IgD-negative memory B cell (primary cell): ENCODE measurements around the gene PDK4. TPM values are rescaled to one million over a fixed set of nuclear protein-coding genes. Genes with fewer than 3 reads are reported as not detected.

Experiments used
- H3K27ac Mint-ChIP-seq, 3 donors: one replicate each; pipeline ENCODE4 v1.8.0; 2020 to 2022; ENCODE audit warnings: mild to moderate bottlenecking in 3 of 3, mixed read lengths in 3 of 3, moderate library complexity in 1 of 3
- H3K27me3 Mint-ChIP-seq: one replicate; pipeline ENCODE4 v1.8.0; 2021; ENCODE audit warnings: mixed read lengths
- H3K36me3 Mint-ChIP-seq: one replicate; pipeline ENCODE4 v1.8.0; 2020; ENCODE audit warnings: mild to moderate bottlenecking, mixed read lengths
- H3K4me1 Mint-ChIP-seq, 3 donors: one replicate each; pipeline ENCODE4 v1.8.0; 2020 to 2022; ENCODE audit warnings: mixed read lengths in 3 of 3, mild to moderate bottlenecking in 1 of 3
- H3K4me3 Mint-ChIP-seq, 4 donors: one replicate each; pipeline ENCODE4 v1.8.0; 2020 to 2022; ENCODE audit warnings: mild to moderate bottlenecking in 4 of 4, mixed read lengths in 4 of 4, moderate library complexity in 3 of 4
- H3K9me3 Mint-ChIP-seq, 3 donors: one replicate each; pipeline ENCODE4 v1.8.0; 2020 to 2021; ENCODE audit warnings: mixed read lengths in 3 of 3, mild to moderate bottlenecking in 1 of 3
- polyA plus RNA-seq: library from polyadenylated mRNA; unstranded; fragments of 300-500 nt; fragmentation: Illumina TruSeq; gene quantifications from one replicate; pipeline ENCODE4 v1.2.3, GENCODE V29; 2021

The PDK4 gene
- polyA plus RNA-seq, 1 donor from 2014 or later: not detected

DNA sequence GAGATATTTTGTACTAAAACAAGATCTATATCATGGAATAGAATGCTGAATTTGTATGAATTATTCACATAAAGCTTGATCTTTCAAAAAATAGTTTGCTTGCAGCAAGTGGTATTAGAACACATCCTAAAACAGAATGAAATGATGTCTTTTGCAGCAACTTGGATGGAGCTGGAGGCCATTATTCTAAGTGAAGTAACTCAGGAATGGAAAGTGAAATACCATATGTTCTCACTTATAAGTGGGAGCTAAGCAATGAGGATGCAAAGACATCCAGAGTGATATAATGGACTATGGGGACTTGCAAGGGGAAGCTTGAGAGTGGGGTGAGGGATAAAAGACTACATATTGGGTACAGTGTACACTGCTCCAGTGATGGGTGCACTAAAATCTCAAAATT is 56.9 kb downstream of the PDK4 start:
- Mint-ChIP-seq H3K27me3 (no peaks in the 10 kb centered on the region), H3K36me3 (peaks cover 1% of the 10 kb centered on the region), H3K4me1 (no peaks in the 10 kb centered on the region), H3K27ac (no peak overlapping the region), H3K9me3 (no peaks in the 10 kb centered on the region), H3K4me3 (no peak overlapping the region)

DNA sequence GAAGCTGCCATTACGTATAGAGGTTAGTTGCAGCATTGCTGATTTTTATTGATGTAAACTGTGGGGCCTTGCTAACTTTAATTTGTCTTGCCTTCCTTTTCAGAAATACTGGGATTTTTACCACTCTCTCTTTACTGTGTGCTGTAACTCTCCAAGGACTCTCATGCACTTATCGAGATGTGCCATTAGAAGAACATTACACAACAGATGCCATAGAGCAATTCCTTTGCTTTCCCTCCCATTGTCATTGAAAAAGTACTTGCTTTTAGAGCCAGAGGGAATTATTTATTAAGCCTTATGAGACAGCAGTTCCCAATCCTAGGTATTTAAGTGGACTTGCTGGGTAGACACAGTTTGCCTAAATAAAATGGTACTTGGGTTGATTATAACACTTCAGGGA is 58.8 kb downstream of the PDK4 start:
- no peaks in the 10 kb centered on the region for H3K4me1 Mint-ChIP-seq
- H3K4me3 Mint-ChIP-seq: no peak overlapping the region
- no peak overlapping the region for H3K27ac Mint-ChIP-seq
- H3K9me3 Mint-ChIP-seq: peaks cover 0 to 2% (median 0%) of the 10 kb centered on the region in 3 donors
- H3K36me3 Mint-ChIP-seq: peaks cover 1% of the 10 kb centered on the region
- H3K27me3 Mint-ChIP-seq: no peaks in the 10 kb centered on the region

DNA sequence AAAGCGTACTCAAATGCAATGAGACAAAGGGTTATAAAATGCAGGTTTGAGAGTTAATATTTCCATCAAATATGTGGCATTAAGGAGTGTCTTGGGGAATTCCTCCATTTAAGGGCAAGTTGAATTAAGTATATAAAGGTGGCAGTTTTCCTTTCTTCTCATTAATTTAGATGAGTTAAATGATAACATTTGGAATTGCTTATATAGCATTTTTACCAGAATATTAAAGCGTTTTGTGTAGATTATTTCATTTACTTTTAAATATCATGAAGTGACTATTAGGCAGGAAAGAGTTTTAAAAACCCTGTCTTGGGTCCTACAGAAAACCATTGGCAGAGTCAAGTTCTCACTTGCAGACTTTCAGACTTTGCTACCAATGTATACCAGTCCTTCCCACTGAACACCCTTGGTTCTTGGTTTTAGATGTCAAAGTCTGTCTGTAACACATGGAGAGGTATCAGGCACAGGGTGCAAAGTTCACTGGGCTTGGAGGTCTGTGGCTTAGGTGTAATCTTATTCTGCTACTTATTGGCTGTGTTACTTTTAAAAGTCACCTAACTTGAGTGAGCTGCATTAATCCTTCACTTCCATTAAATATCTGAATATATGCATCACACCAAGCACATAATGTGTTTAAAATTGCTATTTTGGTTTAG is 59.5 kb downstream of the PDK4 start:
- Mint-ChIP-seq H3K27me3 (no peaks in the 10 kb centered on the region), H3K4me1 (no peaks in the 10 kb centered on the region), H3K4me3 (no peak overlapping the region), H3K9me3 (peaks cover 0 to 2% (median 0%) of the 10 kb centered on the region in 3 donors), H3K27ac (no peak overlapping the region), H3K36me3 (peaks cover 1% of the 10 kb centered on the region)

DNA sequence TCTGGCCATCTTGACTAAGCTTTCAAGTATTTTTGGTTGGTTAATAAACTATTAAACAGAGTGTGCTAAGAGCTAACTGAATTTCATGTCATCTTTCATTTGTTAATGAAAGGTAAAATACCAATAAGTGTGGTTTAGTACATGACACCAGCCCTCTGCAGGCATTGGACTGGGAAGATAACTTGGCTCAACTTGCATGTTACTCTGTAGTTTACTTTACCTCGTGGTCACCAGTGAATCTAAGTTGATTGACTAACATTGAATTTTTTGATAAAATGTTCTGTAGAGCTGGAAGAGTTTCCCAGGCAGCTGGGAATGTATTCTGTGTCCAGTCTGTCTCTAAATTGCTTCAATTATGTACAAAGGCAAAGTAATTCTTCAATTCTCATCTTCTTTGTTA is 60.7 kb downstream of the PDK4 start:
- no peaks in the 10 kb centered on the region for H3K27me3 Mint-ChIP-seq
- H3K9me3 Mint-ChIP-seq: peaks cover 0 to 2% (median 0%) of the 10 kb centered on the region in 3 donors
- H3K4me1 Mint-ChIP-seq: no peaks in the 10 kb centered on the region

DNA sequence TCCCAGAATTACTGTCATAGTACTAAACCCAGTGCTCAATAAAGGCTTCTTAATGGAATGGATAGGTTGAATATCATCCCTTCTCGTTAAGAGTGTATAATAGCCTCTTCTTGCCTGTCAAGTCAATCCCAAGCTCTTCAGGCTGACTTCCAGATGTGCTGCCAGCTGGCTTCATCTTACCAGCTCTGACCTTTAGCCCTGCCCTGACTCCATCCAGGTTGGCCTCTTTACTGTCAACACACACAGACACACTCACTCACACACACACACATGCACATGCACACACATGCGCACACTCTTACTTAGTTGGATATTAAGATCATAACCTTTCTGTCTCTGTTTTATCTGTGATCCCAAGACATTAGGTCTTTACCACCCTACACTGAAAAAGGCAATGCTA is 61.5 kb downstream of the PDK4 start:
- H3K27ac Mint-ChIP-seq: no peak overlapping the region
- H3K36me3 Mint-ChIP-seq: no peaks in the 10 kb centered on the region
- H3K9me3 Mint-ChIP-seq: peaks cover 0 to 2% (median 0%) of the 10 kb centered on the region in 3 donors
- H3K4me1 Mint-ChIP-seq: no peaks in the 10 kb centered on the region
- no peak overlapping the region for H3K4me3 Mint-ChIP-seq
- H3K27me3 Mint-ChIP-seq: no peaks in the 10 kb centered on the region

More for the DNA sequence above, 60.7 kb downstream of the PDK4 start:
- Mint-ChIP-seq H3K27ac (no peak overlapping the region), H3K4me3 (no peak overlapping the region), H3K36me3 (no peaks in the 10 kb centered on the region)

Other genes with a start within 250 kb of the PDK4 start
- gene PON3, start 200.1 kb downstream of the PDK4 start, polyA plus RNA-seq: not detected
- gene PON2, start 161.5 kb downstream of the PDK4 start, polyA plus RNA-seq: 1.7 TPM
- gene ASB4, start 110.6 kb downstream of the PDK4 start, polyA plus RNA-seq: not detected
- gene DYNC1I1, start 176.0 kb upstream of the PDK4 start, polyA plus RNA-seq: not detected